NT2/D1 (cell line): ENCODE results near the gene SCAMP1.

Experiments used
- DNase-seq: peaks from one replicate; pipeline ENCODE4 v3.0.0-alpha.2; 2011; ENCODE audit warnings: low read depth, low spot score
- H3K27me3 ChIP-seq: 2 replicates; pipeline ENCODE4 v1.6.0; 2011; ENCODE audit warnings: mild to moderate bottlenecking; ENCODE audit not compliant: insufficient read length, insufficient read depth
- H3K36me3 ChIP-seq: 2 replicates; pipeline ENCODE4 v1.6.1; 2011; ENCODE audit warnings: mild to moderate bottlenecking, low read length, mixed read lengths; ENCODE audit not compliant: insufficient read depth, insufficient read length
- H3K4me1 ChIP-seq: 2 replicates; pipeline ENCODE4 v1.5.1; 2011; ENCODE audit not compliant: insufficient read depth, insufficient read length
- H3K4me3 ChIP-seq: 2 replicates; pipeline ENCODE4 v1.5.1; 2011; ENCODE audit warnings: low read depth; ENCODE audit not compliant: insufficient read length
- H3K9ac ChIP-seq: 2 replicates; pipeline ENCODE4 v1.6.0; 2011; ENCODE audit warnings: low read depth; ENCODE audit not compliant: insufficient read length
- H3K9me3 ChIP-seq: 2 replicates; pipeline ENCODE4 v1.5.1; 2011; ENCODE audit warnings: mild to moderate bottlenecking, low read length; ENCODE audit not compliant: insufficient read depth
- SUZ12 ChIP-seq: IDR thresholded peaks from 2 replicates; pipeline ENCODE4 v1.6.1; 2011; ENCODE audit not compliant: insufficient read length, insufficient read depth; ENCODE audit errors: extremely low read depth
- YY1 ChIP-seq: IDR thresholded peaks from 2 replicates; pipeline ENCODE4 v1.6.1; 2011; ENCODE audit not compliant: insufficient read length, insufficient read depth
- ZNF274 ChIP-seq: IDR thresholded peaks from 2 replicates; pipeline ENCODE4 v1.6.1; 2011; ENCODE audit warnings: mild to moderate bottlenecking, low read depth, low read length

The SCAMP1 gene

GRCh38 chr5:78359831-78360673, at the start of gene SCAMP1:
Gene SCAMP1 (plus strand): TSS chr5:78360617. CDS start chr5:78360672, 55 bp downstream.
- H3K4me3 ChIP-seq, result peak within 1 kb of the TSS; percentile 85
- H3K4me1 ChIP-seq, result no peaks in the 10 kb centered on the region
- no peak for TF ChIP-seq SUZ12
- no peak for TF ChIP-seq YY1
- TF ChIP-seq ZNF274, result no peak
- no peaks in the 10 kb centered on the region for H3K9me3 ChIP-seq
- DNase-seq, result peak; percentile 82
- no peaks in the 10 kb centered on the region for H3K27me3 ChIP-seq
- peak within 1 kb of the TSS; percentile 89 for H3K9ac ChIP-seq
- H3K36me3 ChIP-seq, result peaks cover 15% of the 10 kb centered on the region

- no peaks in the 10 kb centered on the region for H3K27me3 ChIP-seq
Measured at GRCh38 chr5:78317515-78317914, 42.9 kb upstream of the SCAMP1 start.

GRCh38 chr5:78318337-78318736, 42.1 kb upstream of the SCAMP1 start:
- no peaks in the 10 kb centered on the region for H3K27me3 ChIP-seq
- H3K4me3 ChIP-seq, result no peak overlapping the region
- no peaks in the 10 kb centered on the region for H3K36me3 ChIP-seq
- peaks cover 8% of the 10 kb centered on the region; the same call in 1 of the 2 replicates for H3K9me3 ChIP-seq
- DNase-seq, result no peak
- TF ChIP-seq YY1 (no peak), ZNF274 (no peak), SUZ12 (no peak)
- no peak overlapping the region for H3K9ac ChIP-seq
- H3K4me1 ChIP-seq, result no peaks in the 10 kb centered on the region

More at GRCh38 chr5:78317515-78317914, 42.9 kb upstream of the SCAMP1 start:
- no peak overlapping the region for H3K4me3 ChIP-seq
- DNase-seq, result no peak
- H3K9ac ChIP-seq, result no peak overlapping the region
- H3K4me1 ChIP-seq, result no peaks in the 10 kb centered on the region
- TF ChIP-seq SUZ12 (no peak), ZNF274 (no peak), YY1 (no peak)
- H3K36me3 ChIP-seq, result no peaks in the 10 kb centered on the region
- peaks cover 8% of the 10 kb centered on the region; the same call in 1 of the 2 replicates for H3K9me3 ChIP-seq

- no peaks in the 10 kb centered on the region for H3K9me3 ChIP-seq
- H3K9ac ChIP-seq, result no peak overlapping the region
- H3K4me3 ChIP-seq, result no peak overlapping the region
- H3K27me3 ChIP-seq, result no peaks in the 10 kb centered on the region
- no peak for DNase-seq
- no peak for TF ChIP-seq ZNF274
- TF ChIP-seq SUZ12, result no peak
- no peak for TF ChIP-seq YY1
- H3K4me1 ChIP-seq, result no peaks in the 10 kb centered on the region
- H3K36me3 ChIP-seq, result no peaks in the 10 kb centered on the region
Measured at GRCh38 chr5:78320401-78320800, 40.0 kb upstream of the SCAMP1 start.

GRCh38 chr5:78323241-78323640, 37.2 kb upstream of the SCAMP1 start:
- no peak for DNase-seq
- H3K9me3 ChIP-seq, result no peaks in the 10 kb centered on the region
- H3K4me3 ChIP-seq, result no peak overlapping the region
- H3K27me3 ChIP-seq, result no peaks in the 10 kb centered on the region
- TF ChIP-seq SUZ12 (no peak), ZNF274 (no peak), YY1 (no peak)
- no peaks in the 10 kb centered on the region for H3K4me1 ChIP-seq
- H3K9ac ChIP-seq, result no peak overlapping the region
- H3K36me3 ChIP-seq, result no peaks in the 10 kb centered on the region

GRCh38 chr5:78326930-78327329, 33.5 kb upstream of the SCAMP1 start:
- no peaks in the 10 kb centered on the region for H3K4me1 ChIP-seq
- TF ChIP-seq ZNF274, result no peak
- TF ChIP-seq YY1, result no peak
- TF ChIP-seq SUZ12, result no peak
- H3K4me3 ChIP-seq, result no peak overlapping the region
- no peak overlapping the region for H3K9ac ChIP-seq
- no peaks in the 10 kb centered on the region for H3K27me3 ChIP-seq
- no peak for DNase-seq
- no peaks in the 10 kb centered on the region for H3K36me3 ChIP-seq
- H3K9me3 ChIP-seq, result no peaks in the 10 kb centered on the region

- Histone ChIP-seq H3K9ac (no peak overlapping the region), H3K9me3 (no peaks in the 10 kb centered on the region), H3K4me1 (no peaks in the 10 kb centered on the region), H3K27me3 (no peaks in the 10 kb centered on the region), H3K36me3 (no peaks in the 10 kb centered on the region), H3K4me3 (no peak overlapping the region)
- TF ChIP-seq YY1, result no peak
- TF ChIP-seq SUZ12, result no peak
- TF ChIP-seq ZNF274, result no peak
- no peak for DNase-seq
Measured at GRCh38 chr5:78327761-78328510, 32.5 kb upstream of the SCAMP1 start.
